Astrocyte (in vitro differentiated cells and primary cell): ENCODE measurements around the gene DHTKD1. TPM values are rescaled to one million over a fixed set of nuclear protein-coding genes. Genes with fewer than 3 reads are reported as not detected.
A peak's percentile ranks its signal among the peaks of the same experiment; 100 is the strongest.

Experiments
- DNase-seq: peaks from one replicate; pipeline ENCODE4 v3.0.0-alpha.2; 2010; ENCODE audit warnings: low read depth
- FAIRE-seq: peaks from 2 replicates; lab custom pipeline; 2011; peaks lifted over from hg19 to GRCh38; lab: Jason Lieb, UNC
- H2AFZ ChIP-seq: 2 replicates; pipeline ENCODE4 v1.6.0; 2012; ENCODE audit warnings: low read depth, low read length, inconsistent platforms
- H3K27ac ChIP-seq: 2 replicates; pipeline ENCODE4 v1.5.1; 2011; ENCODE audit warnings: low read depth, low read length, inconsistent platforms
- H3K27me3 ChIP-seq: 2 replicates; pipeline ENCODE4 v1.6.0; 2011; ENCODE audit warnings: low read length, inconsistent platforms; ENCODE audit not compliant: insufficient read depth
- H3K36me3 ChIP-seq: 2 replicates; pipeline ENCODE4 v1.5.1; 2011; ENCODE audit warnings: low read length, inconsistent platforms; ENCODE audit not compliant: insufficient read depth
- H3K4me1 ChIP-seq: 2 replicates; pipeline ENCODE4 v1.5.1; 2011; ENCODE audit warnings: low read length, inconsistent platforms; ENCODE audit not compliant: insufficient read depth
- H3K4me2 ChIP-seq: 2 replicates; pipeline ENCODE4 v1.6.0; 2012; ENCODE audit warnings: low read length, inconsistent platforms
- H3K4me3 ChIP-seq: 2 replicates; pipeline ENCODE4 v1.5.1; 2011; ENCODE audit warnings: low read depth, mild to moderate bottlenecking, low read length, inconsistent platforms; ENCODE audit not compliant: insufficient read depth
- H3K79me2 ChIP-seq: 2 replicates; pipeline ENCODE4 v1.6.0; 2012; ENCODE audit warnings: mild to moderate bottlenecking, low read length, inconsistent platforms; ENCODE audit not compliant: insufficient read depth
- H3K9ac ChIP-seq: 2 replicates; pipeline ENCODE4 v1.6.0; 2012; ENCODE audit warnings: mild to moderate bottlenecking, low read length, inconsistent platforms
- H3K9me3 ChIP-seq: 2 replicates; pipeline ENCODE4 v1.5.1; 2012; ENCODE audit warnings: low read depth, mild to moderate bottlenecking, low read length, inconsistent platforms; ENCODE audit not compliant: insufficient read depth
- H4K20me1 ChIP-seq: 2 replicates; pipeline ENCODE4 v1.6.0; 2012; ENCODE audit warnings: low read length, inconsistent platforms; ENCODE audit not compliant: insufficient read depth
- H3K27ac Mint-ChIP-seq: one replicate; pipeline ENCODE4 v1.8.0; 2021; ENCODE audit warnings: mild to moderate bottlenecking, mixed read lengths; ENCODE audit not compliant: unreplicated experiment
- H3K27me3 Mint-ChIP-seq: one replicate; pipeline ENCODE4 v1.8.0; 2021; ENCODE audit warnings: low read depth, mixed read lengths; ENCODE audit not compliant: unreplicated experiment
- H3K36me3 Mint-ChIP-seq: one replicate; pipeline ENCODE4 v1.8.0; 2021; ENCODE audit warnings: low read depth, mixed read lengths; ENCODE audit not compliant: unreplicated experiment
- H3K4me1 Mint-ChIP-seq: one replicate; pipeline ENCODE4 v1.8.0; 2021; ENCODE audit warnings: low read depth, mixed read lengths; ENCODE audit not compliant: unreplicated experiment
- H3K4me3 Mint-ChIP-seq: one replicate; pipeline ENCODE4 v1.8.0; 2021; ENCODE audit warnings: mild to moderate bottlenecking, moderate library complexity, mixed read lengths; ENCODE audit not compliant: unreplicated experiment
- H3K9me3 Mint-ChIP-seq: one replicate; pipeline ENCODE4 v1.8.0; 2021; ENCODE audit warnings: mild to moderate bottlenecking, mixed read lengths; ENCODE audit not compliant: unreplicated experiment
- CTCF ChIP-seq: IDR thresholded peaks from 2 replicates; pipeline ENCODE4 v1.5.1; 2011; ENCODE audit warnings: low read depth, mild to moderate bottlenecking, inconsistent platforms, low read length, moderate library complexity; ENCODE audit not compliant: insufficient read depth
- EZH2 ChIP-seq: IDR thresholded peaks from 2 replicates; pipeline ENCODE4 v1.6.1; 2012; ENCODE audit warnings: mild to moderate bottlenecking, low read length, inconsistent platforms; ENCODE audit not compliant: insufficient read depth
- total RNA-seq: library from RNA; stranded (reverse); gene quantifications from 2 replicates; pipeline ENCODE4 v1.2.1, GENCODE V29; 2021

DHTKD1 gene
- total RNA-seq, 1 donor from 2014 or later, result 19.5 TPM

DNA sequence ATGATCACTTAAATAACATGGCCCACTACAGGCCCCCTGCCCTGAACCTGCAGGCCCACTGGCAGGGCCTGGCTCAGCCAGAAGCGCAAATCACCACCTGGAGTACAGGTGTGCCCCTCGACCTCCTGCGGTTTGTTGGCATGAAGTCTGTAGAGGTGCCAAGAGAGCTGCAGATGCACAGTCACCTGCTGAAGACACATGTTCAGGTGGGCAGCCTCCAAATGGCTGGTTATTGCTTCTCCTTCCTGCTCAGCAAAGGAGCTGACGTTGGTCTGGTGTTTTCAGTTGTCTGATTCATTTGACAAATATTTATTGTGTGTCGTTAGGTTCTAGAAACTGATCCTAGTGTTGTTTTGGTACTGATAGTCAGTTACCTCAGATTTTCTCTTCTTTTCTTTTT lies 29.0 kb downstream of the DHTKD1 start:
- H3K4me3 ChIP-seq, result no peak overlapping the region
- TF ChIP-seq EZH2, result no peak
- no peak for TF ChIP-seq CTCF
- no peak overlapping the region for H3K27ac ChIP-seq
- no peak overlapping the region for H3K27ac Mint-ChIP-seq
- no peak overlapping the region for H3K4me3 Mint-ChIP-seq
- no peaks in the 10 kb centered on the region for H3K9me3 Mint-ChIP-seq
- H3K27me3 ChIP-seq, result no peaks in the 10 kb centered on the region
- peaks cover 11% of the 10 kb centered on the region for H3K36me3 ChIP-seq
- no peak overlapping the region for H3K9ac ChIP-seq
- H3K9me3 ChIP-seq, result no peaks in the 10 kb centered on the region
- FAIRE-seq, result no peak
- peak; percentile 9 for DNase-seq
- no peaks in the 10 kb centered on the region for H3K79me2 ChIP-seq
- peaks cover 17% of the 10 kb centered on the region for H3K36me3 Mint-ChIP-seq
- peaks cover 1% of the 10 kb centered on the region for H3K4me1 Mint-ChIP-seq
- no peaks in the 10 kb centered on the region for H4K20me1 ChIP-seq
- no peaks in the 10 kb centered on the region for H3K27me3 Mint-ChIP-seq
- H3K4me1 ChIP-seq, result no peaks in the 10 kb centered on the region
- H3K4me2 ChIP-seq, result no peak overlapping the region
- no peak overlapping the region for H2AFZ ChIP-seq

DNA sequence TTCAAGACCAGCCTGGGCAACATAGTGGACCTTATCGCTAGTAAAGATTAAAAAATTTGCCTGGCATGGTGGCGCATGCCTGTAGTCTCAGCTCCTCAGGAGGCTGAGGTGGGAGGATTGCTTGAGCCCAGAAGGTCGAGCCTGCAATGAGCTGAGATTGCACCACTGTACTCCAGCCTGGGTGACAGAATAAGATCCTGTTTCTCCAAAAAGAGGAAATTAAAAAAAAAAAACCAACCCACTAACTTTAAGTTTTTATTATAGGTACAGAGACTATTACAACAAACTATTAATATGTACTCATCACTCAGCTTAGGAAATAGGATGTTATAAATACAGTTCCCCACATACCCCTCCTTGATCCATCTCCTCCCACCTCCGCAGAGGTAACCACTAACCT lies 30.2 kb downstream of the DHTKD1 start:
- no peak overlapping the region for H3K4me2 ChIP-seq
- Mint-ChIP-seq H3K4me3 (no peak overlapping the region), H3K36me3 (peaks cover 15% of the 10 kb centered on the region), H3K27me3 (no peaks in the 10 kb centered on the region), H3K9me3 (no peaks in the 10 kb centered on the region), H3K4me1 (peaks cover 1% of the 10 kb centered on the region), H3K27ac (no peak overlapping the region)
- TF ChIP-seq CTCF (no peak), EZH2 (no peak)
- no peaks in the 10 kb centered on the region for H4K20me1 ChIP-seq
- H2AFZ ChIP-seq, result no peak overlapping the region
- H3K27me3 ChIP-seq, result no peaks in the 10 kb centered on the region
- FAIRE-seq (no peak), DNase-seq (no peak)
- no peak overlapping the region for H3K27ac ChIP-seq
- no peaks in the 10 kb centered on the region for H3K79me2 ChIP-seq
- H3K4me1 ChIP-seq, result no peaks in the 10 kb centered on the region
- H3K9ac ChIP-seq, result no peak overlapping the region
- no peak overlapping the region for H3K4me3 ChIP-seq
- peaks cover 11% of the 10 kb centered on the region for H3K36me3 ChIP-seq
- H3K9me3 ChIP-seq, result no peaks in the 10 kb centered on the region

DNA sequence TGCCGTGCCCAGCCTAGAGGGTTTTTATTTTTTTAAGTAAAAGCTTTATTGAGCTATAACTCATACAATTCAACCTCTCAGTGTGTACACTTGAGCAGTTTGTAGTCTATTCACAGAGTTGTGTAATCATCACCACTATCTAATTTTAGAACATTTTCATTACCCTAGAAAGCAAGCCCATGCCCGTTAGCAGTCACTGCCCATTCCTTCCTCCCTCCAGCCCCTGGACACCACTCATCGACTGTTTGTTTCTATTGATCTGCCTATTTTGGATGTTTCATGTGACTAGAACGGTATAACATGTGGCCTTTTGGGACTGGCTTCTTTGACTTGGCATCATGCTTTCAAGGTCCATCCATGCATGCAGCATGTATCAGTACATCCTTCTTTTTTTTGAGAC lies 35.0 kb downstream of the DHTKD1 start:
- no peak overlapping the region for H3K27ac ChIP-seq
- no peaks in the 10 kb centered on the region for H3K9me3 ChIP-seq
- H3K27me3 Mint-ChIP-seq, result no peaks in the 10 kb centered on the region
- H3K4me1 Mint-ChIP-seq, result no peaks in the 10 kb centered on the region
- no peak overlapping the region for H2AFZ ChIP-seq
- TF ChIP-seq EZH2 (no peak), CTCF (no peak)
- no peak overlapping the region for H3K4me3 ChIP-seq
- H3K9ac ChIP-seq, result no peak overlapping the region
- H3K9me3 Mint-ChIP-seq, result no peaks in the 10 kb centered on the region
- H3K79me2 ChIP-seq, result no peaks in the 10 kb centered on the region
- H4K20me1 ChIP-seq, result no peaks in the 10 kb centered on the region
- no peak overlapping the region for H3K4me2 ChIP-seq
- H3K36me3 Mint-ChIP-seq, result peaks cover 34% of the 10 kb centered on the region
- DNase-seq (no peak), FAIRE-seq (no peak)
- H3K27ac Mint-ChIP-seq, result no peak overlapping the region
- H3K4me3 Mint-ChIP-seq, result no peak overlapping the region
- H3K27me3 ChIP-seq, result no peaks in the 10 kb centered on the region
- no peaks in the 10 kb centered on the region for H3K4me1 ChIP-seq
- peaks cover 12% of the 10 kb centered on the region for H3K36me3 ChIP-seq
